ENCODE measurements around the gene ARL6IP4.

- TF ChIP-seq ATF3 (IDR thresholded peaks at IDR 0.05; ENCODE audit: borderline replicate concordance, extremely low read depth, low read depth, low read length), result no peak
- TF ChIP-seq REST (IDR thresholded peaks at IDR 0.05; ENCODE audit: low read depth, low read length), result no peak
- TF ChIP-seq CTCF (IDR thresholded peaks at IDR 0.05 in 2 of 3, conservative IDR thresholded peaks at IDR 0.05 in 1 of 3; ENCODE audit: control insufficient read depth in 2 of 3, extremely low read depth in 1 of 3, insufficient read depth in 1 of 3, low read depth in 3 of 3, low read length in 3 of 3), result no peak
- TF ChIP-seq BACH1 (IDR thresholded peaks at IDR 0.05; ENCODE audit: borderline replicate concordance), result no peak
- no peak for TF ChIP-seq MAX (IDR thresholded peaks at IDR 0.05; ENCODE audit: low read depth, low read length)
Observed at GRCh38 chr12:123027726-123028445, 47.4 kb downstream of the ARL6IP4 start.

Measured in GM12878 (cell line).